ENCODE data around the gene RBM18.

Gene RBM18

DNA sequence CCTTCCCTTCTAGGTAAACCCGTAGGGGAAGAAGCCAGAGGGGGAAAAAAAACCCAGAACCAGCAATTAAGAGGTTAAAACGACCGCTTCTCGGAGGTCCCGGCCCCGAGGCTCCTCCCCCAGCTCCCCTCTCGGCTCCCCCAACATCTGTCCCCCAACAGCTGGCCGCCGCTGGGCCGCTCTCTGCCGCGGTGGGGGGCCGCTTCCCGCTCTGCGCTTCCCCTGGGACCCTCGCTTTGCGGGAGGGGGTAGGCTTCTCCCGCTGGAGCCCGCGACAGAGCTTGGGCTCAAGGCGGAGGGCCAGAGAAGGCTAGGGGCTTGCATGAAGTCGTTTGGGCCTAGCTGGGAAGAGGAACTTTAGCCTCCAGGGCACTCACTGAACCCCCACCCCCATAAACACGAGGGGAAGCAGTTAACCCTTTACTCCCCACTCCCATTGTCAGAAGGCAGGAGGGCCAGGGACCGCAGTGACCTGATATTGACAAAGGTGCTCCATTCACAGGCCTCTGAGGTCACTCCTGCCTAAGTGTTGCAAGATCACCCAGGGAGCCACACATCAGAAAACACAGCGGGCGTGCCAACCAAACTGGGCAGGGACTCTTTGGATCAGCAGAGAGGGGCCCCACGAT lies 43.3 kb downstream of the RBM18 start:
- DNase-seq (ENCODE audit: low spot score): no peak

DNA sequence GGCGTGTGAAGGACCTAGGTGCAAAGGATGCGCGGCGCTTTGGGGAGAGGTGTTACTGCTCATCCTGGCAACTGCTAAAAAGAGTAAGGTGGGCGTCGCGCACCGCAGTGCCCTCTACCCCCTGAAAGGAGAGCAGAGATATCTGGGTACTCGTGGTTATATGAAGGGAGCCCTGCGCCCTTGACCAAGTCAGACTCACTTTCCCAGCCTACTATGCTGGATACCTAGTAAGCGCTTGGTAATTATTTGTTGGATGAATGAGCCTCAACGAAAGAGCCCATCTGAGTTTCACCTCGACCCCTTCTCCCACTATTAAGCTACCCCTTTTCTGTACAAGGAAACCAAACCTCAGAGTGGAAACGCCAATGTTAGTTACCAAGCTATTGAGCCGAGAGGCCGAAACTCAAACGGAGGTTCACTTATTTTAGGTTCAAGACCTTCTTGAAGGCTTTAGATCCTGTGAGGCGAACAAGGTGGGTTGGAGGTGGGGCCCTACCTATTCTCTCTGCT lies 43.9 kb downstream of the RBM18 start:
- DNase-seq (ENCODE audit: low spot score): no peak

DNA sequence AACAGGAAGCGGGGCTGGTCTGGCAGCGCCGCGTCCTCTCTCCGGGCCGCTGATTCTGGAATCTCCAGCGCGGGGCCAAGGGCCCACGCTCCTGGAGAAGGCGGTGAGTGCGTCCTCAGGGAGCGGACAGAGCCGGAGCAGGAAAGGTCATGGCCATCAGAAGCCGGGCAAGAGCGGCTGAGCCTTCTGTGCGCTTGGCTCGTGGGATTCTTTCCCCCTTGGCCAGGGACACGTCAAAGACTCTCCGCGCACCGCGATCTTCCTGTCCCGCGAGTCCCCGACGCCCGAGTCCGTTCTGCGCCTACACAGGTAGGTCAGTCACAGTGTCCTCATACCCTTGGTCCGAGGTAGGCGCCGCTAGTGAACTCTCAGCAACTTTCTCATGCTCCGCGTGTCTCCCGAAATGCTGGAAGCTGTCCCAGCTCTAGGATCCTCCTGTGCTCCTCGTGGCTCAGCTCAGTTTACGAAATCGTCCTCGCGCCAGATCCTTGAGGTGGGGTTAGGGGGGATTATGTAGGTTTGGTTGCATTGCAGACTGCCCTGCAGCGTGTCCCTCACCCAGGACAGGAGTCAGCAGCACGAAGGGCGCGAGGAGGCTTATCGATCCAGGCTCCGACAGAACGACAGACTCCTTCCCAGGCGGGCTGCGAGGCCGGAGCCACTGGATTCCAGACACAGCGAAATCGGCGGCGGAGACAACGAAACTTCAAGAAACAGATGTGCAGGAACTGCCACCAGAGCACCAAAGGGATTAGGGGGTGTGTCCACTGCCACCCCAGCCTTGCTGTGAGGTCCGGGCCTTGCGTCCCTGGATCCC lies 44.6 kb downstream of the RBM18 start:
- DNase-seq (ENCODE audit: low spot score): no peak

- no peak for DNase-seq (ENCODE audit: low spot score)
Measured at GRCh38 chr9:122218935-122219855, 45.4 kb downstream of the RBM18 start.

GRCh38 chr9:122218071-122218934 lies 46.3 kb downstream of the RBM18 start:
- DNase-seq (ENCODE audit: low spot score): no peak

GRCh38 chr9:122217640-122218039 lies 47.0 kb downstream of the RBM18 start:
- no peak for DNase-seq (ENCODE audit: low spot score)

DNA sequence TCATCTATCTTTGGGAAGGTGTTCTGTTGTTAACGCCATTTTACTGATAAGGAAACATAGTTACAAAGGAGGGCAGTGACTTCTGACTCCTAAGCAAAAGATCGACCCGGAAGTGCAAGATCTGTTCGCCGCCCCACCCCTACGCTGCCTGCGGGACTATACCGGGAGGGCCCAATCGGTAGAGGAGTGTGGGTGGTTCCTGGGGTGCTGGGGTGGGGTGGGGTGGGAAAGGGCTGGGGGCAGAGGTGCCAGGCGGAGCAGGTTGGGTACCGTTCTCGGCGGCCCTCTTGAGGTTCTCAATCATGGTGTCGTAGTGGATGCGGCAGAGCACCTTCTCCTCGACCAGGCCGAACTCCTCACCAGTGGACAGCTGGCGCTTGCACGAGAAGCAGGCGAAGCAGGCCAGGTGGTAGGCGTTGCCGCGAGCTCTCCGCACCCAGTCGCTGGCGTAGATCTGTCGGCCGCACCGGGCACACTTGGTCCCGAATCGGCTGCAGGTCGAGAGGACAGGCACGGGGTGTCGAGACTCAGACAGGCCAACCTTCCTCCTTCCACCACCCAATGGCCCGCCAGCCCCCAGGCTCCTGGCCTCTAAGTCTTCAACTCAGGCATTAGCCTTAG lies 47.7 kb downstream of the RBM18 start:
- DNase-seq (ENCODE audit: low spot score): no peak

DNA sequence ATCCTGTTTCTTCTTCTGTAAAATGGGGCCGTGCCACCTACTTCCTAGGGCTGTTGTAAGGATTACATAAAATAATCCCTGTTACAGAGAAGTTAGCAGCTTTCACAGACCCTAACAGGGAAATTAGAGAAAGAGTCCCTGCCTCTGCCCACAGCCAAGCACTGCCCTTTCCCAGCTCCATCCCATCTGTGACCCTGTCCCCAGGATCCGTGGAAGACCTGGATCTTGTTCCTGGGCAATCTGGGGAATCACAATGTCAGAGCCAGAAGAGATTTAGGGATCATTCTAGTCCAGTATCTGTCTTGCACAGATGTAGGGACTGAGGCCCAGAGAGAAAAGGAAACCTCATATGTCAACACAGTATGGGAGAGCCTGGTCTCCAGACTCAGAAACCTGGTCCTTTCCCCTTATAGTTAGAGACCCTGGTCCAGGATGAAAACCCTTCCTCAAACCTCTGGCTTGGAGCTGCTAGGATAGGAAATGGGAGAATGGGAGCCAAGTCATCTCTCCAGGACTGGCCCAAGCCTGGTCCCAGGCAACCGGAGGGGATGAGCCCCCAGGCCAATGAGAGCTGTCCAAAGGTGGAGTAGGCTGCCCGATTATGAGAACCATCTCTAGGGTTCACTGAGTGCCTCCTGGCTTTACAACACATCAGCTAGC lies 48.4 kb downstream of the RBM18 start:
- DNase-seq (ENCODE audit: low spot score): no peak

GRCh38 chr9:122215663-122216062 lies 49.0 kb downstream of the RBM18 start:
- no peak for DNase-seq (ENCODE audit: low spot score)

DNA sequence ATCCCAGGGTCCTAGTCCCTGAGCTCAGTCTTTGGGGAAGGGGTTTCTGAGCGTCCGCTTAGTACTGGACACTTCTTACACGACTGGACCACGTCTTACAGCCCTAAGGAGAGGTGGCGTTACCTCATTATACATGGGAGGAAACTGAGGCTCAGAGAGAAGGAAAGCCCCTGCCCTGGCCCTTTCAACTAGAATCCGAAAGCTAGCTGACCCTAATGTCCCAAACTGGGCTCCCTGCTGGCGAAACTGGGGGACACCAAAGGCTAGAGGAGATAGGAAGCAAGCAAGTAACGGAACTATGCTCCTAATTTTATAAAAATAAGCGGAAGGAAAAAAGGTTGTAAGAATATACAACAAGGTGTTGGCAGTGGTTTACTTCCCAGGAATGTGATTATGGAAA lies 50.1 kb downstream of the RBM18 start:
- DNase-seq (ENCODE audit: low spot score): no peak

DNA sequence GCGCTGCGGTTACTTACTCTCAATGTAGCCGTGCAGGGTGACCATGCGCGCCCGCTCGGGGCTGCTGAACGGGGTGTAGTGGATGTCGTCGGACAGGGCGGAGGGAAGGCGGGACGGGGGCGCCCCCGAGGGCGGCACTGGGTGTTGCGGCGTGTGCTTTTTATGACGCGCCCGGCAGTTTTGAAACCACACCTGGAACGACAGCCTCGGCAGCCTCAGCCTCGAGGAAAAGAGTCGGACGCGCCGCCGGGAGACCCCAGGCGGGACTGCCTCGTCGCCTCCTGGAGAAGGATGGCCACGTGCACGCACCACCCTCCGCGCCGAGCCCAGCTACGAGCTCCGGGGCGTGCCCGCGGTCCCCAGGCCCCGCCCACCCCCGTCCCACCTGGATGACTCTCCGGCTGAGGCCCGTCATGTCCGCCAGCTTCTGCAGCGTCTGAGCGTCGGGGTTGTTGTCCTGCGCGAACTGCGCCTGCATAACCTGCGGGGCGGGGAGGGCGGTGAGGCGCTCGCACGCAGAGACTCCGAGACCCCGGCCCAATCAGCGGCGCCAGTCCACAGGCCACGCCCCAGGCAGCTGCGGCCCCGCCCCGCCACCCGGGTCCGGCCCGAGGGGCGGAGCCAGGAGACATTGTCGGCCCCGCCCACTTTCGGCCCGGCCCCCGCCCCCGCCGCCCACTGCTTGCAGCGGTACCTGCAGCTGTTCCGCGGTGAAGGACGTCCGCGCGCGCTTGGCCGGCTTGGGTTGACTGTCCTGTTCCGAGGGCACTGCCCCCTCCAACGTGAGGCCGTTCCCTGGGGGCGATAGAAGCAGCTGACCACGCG lies 50.8 kb downstream of the RBM18 start:
- DNase-seq (ENCODE audit: low spot score): peak; percentile 97

GRCh38 chr9:122213102-122213588 lies 51.5 kb downstream of the RBM18 start:
- DNase-seq (ENCODE audit: low spot score): no peak

GRCh38 chr9:122212473-122213004 lies 52.1 kb downstream of the RBM18 start:
- DNase-seq (ENCODE audit: low spot score): no peak

DNA sequence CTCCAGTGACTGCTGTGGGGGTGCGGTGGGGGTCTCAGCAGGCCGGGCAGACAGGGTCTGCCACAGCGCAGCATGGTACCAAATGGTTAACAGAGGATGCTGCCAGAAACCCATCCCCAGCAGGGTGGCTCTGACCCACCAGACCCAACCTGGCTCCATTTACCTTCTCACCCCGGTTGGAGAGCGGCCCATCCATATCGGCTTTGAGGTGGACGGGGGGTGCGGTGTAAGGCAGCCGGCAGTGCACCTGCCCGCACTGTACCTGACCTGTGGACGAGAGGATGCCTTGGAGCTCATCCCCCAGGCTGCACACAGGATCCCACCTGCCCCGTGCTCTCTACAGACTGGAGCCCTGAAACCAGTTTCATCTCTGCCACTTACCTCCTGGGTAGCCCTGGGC lies 55.2 kb downstream of the RBM18 start:
- no peak for DNase-seq (ENCODE audit: low spot score)

DNA sequence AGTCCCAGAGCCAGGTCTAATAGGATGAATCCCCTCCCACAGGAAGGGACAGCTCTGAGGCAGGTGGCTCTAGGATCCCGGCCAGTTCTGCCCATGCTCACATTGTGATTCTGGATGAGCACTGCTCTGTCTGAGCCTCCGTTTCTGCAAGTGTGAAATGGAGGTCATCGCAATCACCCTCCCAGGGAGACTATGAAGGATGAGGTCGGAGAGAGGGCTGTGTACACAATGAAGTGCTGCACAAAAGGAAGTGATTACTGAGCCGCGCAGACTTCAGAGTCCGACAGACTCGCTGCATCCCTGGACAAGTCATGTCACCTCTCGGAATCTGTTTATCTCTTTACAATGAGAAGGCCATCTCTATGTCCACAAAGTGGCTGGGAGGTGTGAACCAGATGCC lies 57.5 kb downstream of the RBM18 start:
- no peak for DNase-seq (ENCODE audit: low spot score)

DNA sequence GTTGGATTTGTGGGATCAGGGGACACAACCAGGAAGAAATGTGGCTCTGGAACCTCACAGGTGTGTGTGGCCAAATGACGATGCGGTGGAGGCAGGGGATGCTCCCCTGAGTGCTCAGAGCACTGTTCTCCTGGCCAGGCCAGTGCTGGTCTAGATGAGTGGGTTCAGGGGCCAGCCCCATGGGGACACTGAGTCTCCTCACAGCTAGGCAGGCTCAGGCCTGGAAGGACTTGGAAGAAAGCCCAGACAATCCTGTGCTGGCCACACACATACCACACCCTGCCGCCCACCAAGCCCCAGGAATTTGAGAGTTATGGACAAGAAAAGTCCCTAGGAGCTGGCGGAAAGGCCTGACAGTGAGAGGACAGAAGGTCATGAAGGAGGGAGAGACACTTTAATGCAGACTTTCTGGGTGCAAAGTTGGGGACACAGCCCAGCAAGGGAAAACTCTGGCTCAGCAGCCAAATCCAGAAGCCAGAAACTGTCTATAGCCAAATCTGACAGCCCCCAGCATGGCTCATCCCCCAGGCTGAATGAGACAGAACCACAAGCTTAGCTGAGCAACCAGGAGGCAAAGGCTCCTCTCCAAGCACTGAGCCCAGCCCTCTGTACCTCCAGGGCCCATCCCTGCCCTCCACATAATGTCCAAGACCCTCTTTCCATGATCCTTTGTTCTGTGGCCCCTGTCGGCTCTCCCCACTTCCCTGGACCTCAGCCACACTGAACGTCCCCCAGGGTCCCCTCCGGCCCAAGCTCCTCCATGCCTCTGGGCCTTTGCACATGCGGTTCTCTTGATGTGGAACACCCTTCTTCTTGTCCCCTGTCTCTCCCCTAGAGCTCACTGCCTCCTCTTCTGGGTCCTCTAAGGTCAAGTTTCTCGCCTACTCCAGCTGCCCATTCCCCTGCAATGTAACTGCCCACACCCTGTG lies 58.3 kb downstream of the RBM18 start:
- no peak for DNase-seq (ENCODE audit: low spot score)

GRCh38 chr9:122205176-122205575 lies 59.5 kb downstream of the RBM18 start:
- DNase-seq (ENCODE audit: low spot score): no peak

DNA sequence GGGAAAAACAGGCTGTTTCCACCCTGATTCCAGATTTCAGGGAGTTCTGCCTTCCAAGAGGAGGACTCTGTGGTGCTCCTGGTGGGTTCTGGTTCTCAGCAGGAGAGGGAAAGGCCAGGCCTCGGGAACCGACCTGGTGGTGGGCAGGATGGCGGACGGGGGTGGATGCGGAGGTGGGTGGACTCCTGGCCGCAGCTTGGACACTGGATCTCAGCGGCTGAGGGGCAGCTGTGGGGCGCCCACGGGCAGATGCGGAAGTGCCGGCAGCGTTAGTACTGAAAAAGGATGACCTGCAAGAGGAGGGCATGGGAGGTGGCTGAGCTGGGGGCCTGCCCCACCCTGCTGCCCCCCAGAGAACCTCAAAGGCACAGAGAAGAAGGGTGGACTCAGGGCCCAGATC lies 60.1 kb downstream of the RBM18 start:
- DNase-seq (ENCODE audit: low spot score): no peak
